Stimulated activated naive B cell treated with anti-CD40 and anti-IgM and Interleukin-4, amounts not matched to agents 10 μg/mL and 1 μg/mL and 100 μg/mL, for 72 hours (primary cell): ENCODE data around the gene ADAMTS7.
A peak's percentile ranks its signal among the peaks of the same experiment; 100 is the strongest.
"Not testable (repeated sequence)": the region's sequence is repeated elsewhere in the genome, so short reads cannot be mapped to it uniquely, and the experiment has no call there.

Source experiments
- ATAC-seq, 2 donors: fragments of 150-1000 bp; cut with Tn5 transposase; replicated peaks; 2 replicates each; pipeline ENCODE4 v1.10.0; 2021; ENCODE audit warnings: moderate library complexity in 1 of 2
- DNase-seq: peaks from one replicate; pipeline ENCODE4 v3.0.0; 2021
- H3K27ac Mint-ChIP-seq: one replicate; pipeline ENCODE4 v1.8.0; 2022; ENCODE audit warnings: mild to moderate bottlenecking, mixed read lengths
- H3K27me3 Mint-ChIP-seq, 2 donors: one replicate each; pipeline ENCODE4 v1.8.0; 2022; ENCODE audit warnings: mixed read lengths in 2 of 2
- H3K36me3 Mint-ChIP-seq, 2 donors: one replicate each; pipeline ENCODE4 v1.8.0; 2022; ENCODE audit warnings: mixed read lengths in 2 of 2, mild to moderate bottlenecking in 1 of 2
- H3K4me1 Mint-ChIP-seq, 2 donors: one replicate each; pipeline ENCODE4 v1.8.0; 2022; ENCODE audit warnings: mixed read lengths in 2 of 2, mild to moderate bottlenecking in 1 of 2
- H3K4me3 Mint-ChIP-seq, 2 donors: one replicate each; pipeline ENCODE4 v1.8.0; 2022; ENCODE audit warnings: mild to moderate bottlenecking in 2 of 2, mixed read lengths in 2 of 2, moderate library complexity in 1 of 2
- H3K9me3 Mint-ChIP-seq, 2 donors: one replicate each; pipeline ENCODE4 v1.8.0; 2022; ENCODE audit warnings: mixed read lengths in 2 of 2, mild to moderate bottlenecking in 1 of 2

Gene ADAMTS7

DNA sequence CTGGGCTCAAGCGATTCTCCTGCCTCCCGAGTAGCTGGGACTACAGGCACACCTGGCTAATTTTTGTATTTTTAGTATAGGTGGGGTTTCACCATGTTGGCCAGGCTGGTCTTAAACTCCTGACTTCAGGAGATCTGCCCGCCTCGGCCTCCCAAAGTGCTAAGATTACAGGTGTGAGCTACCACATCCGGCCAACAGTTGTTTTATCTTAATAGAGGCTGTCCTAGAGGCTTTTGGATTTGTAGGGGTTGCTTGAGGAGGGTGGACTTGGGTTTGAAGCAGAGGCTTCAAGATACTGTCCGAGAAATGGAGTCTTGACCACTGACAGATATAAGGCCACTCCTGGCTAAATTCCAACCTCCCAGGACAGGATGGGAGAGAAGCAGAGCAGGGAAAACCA lies 27.9 kb upstream of the ADAMTS7 start:
- DNase-seq, ATAC-seq, H3K36me3 Mint-ChIP-seq, H3K27ac Mint-ChIP-seq, H3K27me3 Mint-ChIP-seq, H3K4me3 Mint-ChIP-seq, H3K9me3 Mint-ChIP-seq: not testable (repeated sequence)
- peaks cover 14 to 22% of the 10 kb centered on the region in 2 donors for H3K4me1 Mint-ChIP-seq

DNA sequence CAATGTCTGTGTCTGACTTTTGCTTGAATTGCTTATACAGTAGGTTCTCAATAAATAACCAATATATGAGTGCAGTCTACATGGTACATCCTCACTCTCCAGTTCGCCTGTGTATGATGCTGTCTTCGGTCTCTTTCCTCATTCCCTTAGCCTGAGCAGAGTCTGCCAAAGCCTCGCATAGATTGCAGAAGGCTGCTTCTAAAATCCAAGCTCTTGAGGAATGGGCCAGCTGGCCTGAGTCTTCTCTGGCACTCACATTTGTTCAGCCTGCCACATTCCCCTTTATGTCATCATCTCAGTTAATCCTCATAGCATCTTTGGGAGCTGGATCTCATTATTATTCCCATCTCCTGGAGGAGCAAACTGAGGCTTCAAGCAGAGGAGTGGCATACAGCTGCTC lies 27.2 kb upstream of the ADAMTS7 start:
- no peak for ATAC-seq
- Mint-ChIP-seq H3K27me3 (peaks cover 4 to 8% of the 10 kb centered on the region in 2 donors), H3K4me3 (no peak overlapping the region), H3K4me1 (peaks cover 14 to 22% of the 10 kb centered on the region in 2 donors), H3K9me3 (no peaks in the 10 kb centered on the region), H3K36me3 (no peaks in the 10 kb centered on the region), H3K27ac (no peak overlapping the region)
- DNase-seq = no peak

DNA sequence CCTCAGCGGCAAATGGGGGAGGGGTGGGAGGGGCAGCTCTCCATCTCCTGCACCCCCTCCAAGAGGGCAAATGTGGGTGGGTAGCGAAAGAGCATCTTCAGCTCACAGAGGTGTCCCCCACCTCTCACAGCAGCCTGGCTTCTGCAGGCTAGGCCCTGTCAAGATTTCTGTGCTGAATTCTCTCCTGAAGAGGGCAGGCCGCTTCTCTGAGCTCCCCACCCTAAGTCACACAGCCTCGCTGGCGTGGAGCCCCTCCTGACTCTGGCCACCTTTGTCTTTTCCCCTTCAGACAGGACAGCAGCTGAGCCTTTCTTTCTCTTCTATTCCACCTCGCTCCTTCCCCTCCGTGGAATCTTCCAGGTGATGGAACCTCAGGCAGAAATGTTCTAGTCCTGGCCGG lies 26.3 kb upstream of the ADAMTS7 start:
- Mint-ChIP-seq H3K4me3 (no peak overlapping the region), H3K4me1 (peaks cover 14 to 22% of the 10 kb centered on the region in 2 donors), H3K27ac (no peak overlapping the region), H3K27me3 (peaks cover 8 to 12% of the 10 kb centered on the region in 2 donors), H3K36me3 (no peaks in the 10 kb centered on the region), H3K9me3 (no peaks in the 10 kb centered on the region)
- DNase-seq (no peak), ATAC-seq (no peak)

DNA sequence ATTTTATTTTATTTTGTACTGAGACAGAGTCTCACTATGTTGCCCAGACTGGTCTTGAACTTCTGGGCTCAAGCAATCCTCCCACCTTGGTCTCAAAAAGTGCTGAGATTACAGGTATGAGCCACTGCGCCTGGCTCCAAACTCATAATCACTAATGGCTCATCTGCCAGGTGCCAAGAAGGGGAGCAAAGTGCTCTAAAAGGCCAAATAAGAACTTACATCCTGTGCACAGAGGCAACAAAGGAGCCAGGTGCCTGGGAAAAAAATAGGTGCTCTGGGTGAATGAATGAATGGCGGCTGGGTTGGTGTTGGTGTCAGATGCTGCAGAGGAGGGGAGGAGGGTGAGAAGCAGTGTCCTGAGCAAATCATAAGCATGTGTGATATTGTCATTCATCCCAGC lies 25.9 kb upstream of the ADAMTS7 start:
- peaks cover 9 to 12% of the 10 kb centered on the region in 2 donors for H3K27me3 Mint-ChIP-seq
- no peak for DNase-seq
- peaks cover 14 to 18% of the 10 kb centered on the region in 2 donors for H3K4me1 Mint-ChIP-seq
- no peaks in the 10 kb centered on the region for H3K36me3 Mint-ChIP-seq
- no peak for ATAC-seq
- H3K9me3 Mint-ChIP-seq = no peaks in the 10 kb centered on the region
- H3K4me3 Mint-ChIP-seq = no peak overlapping the region
- H3K27ac Mint-ChIP-seq = no peak overlapping the region

DNA sequence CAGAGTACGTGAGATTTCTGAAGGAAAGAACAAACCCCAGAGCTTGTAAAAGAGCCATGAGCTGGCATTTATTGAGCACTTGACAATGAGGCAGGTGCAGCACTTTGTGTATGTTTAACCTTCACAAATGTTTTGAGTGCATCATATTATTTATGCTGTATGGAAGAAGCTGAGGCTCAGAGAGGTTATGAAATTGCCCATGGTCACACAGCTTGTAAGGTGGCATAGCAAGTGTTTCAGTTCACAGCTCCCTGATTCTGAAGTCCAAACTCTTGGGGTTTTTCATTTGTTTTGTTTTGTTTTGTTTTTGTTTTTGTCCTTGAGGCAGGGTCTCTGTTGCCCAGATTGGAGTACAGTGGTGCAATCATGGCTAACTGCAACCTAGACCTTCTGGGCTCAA lies 25.1 kb upstream of the ADAMTS7 start:
- no peak for ATAC-seq
- H3K4me1 Mint-ChIP-seq = peaks cover 12 to 18% of the 10 kb centered on the region in 2 donors

DNA sequence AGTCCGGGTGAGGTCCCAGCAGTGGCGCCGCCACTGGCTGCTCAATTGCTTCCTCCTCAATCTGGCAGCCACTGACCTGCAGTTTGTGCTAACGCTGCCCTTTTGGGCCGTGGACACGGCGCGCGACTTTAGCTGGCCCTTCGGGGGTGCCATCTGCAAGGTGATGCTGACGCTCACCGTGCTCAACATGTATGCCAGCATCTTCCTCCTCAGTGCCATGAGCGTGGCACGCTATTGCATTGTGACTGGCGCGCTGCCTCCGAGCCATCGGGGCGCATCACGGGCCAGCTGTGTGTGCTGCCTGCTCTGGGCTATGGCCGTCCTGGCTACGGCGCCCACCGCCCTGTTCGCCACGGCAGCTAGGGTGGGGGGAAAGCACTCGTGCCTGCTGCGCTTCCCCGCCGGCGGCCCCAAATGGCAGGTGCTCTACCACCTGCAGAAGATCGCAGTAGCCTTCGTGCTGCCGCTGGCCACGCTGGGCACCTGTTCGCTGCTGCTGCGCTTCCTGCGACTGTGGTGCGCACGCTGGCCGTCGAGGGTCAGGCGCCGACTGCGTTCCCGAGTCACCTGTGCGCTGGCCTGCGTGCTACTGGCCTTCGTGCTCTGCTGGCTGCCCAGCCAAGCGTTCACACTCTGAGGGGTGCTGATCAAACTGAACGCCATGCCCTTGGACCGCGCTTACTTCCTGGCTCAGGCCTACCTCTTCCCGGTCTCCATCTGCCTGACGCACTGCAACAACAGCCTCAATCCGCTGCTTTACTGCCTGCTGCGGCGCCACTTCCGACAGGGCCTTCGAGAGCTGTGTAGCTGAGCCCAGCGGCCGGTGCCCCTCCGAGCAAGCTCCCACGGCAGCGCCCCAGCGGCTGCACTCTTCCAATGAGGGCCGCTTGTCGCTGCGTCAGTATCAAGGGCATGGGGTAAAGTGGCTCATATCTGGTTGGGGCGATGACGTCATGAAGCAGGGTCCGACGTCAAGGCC lies 20.3 kb upstream of the ADAMTS7 start:
- Mint-ChIP-seq H3K4me1 (peaks cover 10 to 21% of the 10 kb centered on the region in 2 donors), H3K9me3 (no peaks in the 10 kb centered on the region), H3K27me3 (peaks cover 16 to 29% of the 10 kb centered on the region in 2 donors), H3K4me3 (peak overlapping the region; percentile 78 to 85), H3K27ac (peak overlapping the region; percentile 78), H3K36me3 (no peaks in the 10 kb centered on the region)
- DNase-seq (no peak), ATAC-seq (no peak)

More for the DNA sequence above, 25.1 kb upstream of the ADAMTS7 start:
- peaks cover 14 to 20% of the 10 kb centered on the region in 2 donors for H3K27me3 Mint-ChIP-seq
- H3K9me3 Mint-ChIP-seq = no peaks in the 10 kb centered on the region
- DNase-seq = no peak
- no peaks in the 10 kb centered on the region for H3K36me3 Mint-ChIP-seq
- H3K27ac Mint-ChIP-seq = no peak overlapping the region
- no peak overlapping the region for H3K4me3 Mint-ChIP-seq

DNA sequence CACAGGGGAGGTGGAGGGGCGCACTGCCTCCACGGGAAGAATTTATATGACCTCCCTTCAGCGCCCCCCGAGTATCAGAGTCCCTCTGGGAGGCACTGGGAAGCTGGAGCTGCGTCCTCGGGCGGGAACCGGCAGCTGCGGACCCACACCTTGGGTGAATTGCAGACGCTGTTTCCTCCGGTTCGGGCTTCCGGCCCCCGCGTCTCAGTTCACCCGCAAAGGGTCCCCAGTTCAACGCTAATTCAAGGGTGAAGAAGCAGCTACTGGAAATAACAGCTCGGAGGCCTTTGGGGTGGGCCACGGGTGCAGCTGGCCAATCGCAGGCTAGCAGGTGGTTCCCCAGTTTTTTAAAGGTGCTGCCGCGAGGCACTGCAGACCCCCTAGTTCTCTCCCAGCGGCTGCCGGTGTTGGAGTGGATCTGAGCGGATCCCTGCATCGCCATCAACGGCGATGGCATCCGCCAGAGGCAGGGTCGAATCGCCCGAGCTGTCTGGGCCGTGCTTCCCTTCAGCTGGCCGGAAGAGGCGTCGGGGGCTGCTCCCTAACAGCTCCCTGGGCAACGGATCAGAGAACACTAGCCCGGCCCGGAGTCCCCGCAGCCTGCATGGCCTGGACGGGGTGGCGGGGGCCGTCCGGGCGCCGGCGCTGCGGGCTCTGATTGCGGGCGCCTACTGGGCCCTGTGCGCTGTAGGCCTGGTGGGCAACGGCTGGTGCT lies 19.4 kb upstream of the ADAMTS7 start:
- Mint-ChIP-seq H3K27me3 (peaks cover 11 to 29% of the 10 kb centered on the region in 2 donors), H3K36me3 (no peaks in the 10 kb centered on the region), H3K4me3 (peak overlapping the region; percentile 78 to 85), H3K4me1 (peaks cover 12 to 21% of the 10 kb centered on the region in 2 donors), H3K9me3 (no peaks in the 10 kb centered on the region), H3K27ac (peak overlapping the region; percentile 76)
- ATAC-seq (peak; percentile 78 to 84), DNase-seq (no peak)

DNA sequence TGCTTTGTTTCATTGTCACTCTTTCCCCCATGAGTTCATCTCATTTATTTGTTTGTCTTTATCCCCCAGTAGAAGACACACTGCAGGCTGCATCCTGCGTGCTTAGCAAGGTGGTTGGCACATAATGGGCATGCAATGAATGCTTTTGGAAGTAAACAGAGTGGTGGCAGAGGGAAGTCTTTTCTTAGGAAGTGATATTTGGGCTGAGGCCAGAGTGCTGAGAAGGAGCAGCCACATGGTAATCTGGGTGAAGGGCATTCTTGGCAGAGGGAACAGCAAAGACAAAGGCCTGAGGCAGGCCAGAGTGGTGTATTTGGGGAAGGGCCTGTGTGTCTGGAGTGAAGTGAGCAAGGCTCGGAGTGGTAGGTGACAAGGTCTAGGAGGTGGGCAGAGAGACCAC lies 17.7 kb upstream of the ADAMTS7 start:
- H3K36me3 Mint-ChIP-seq = no peaks in the 10 kb centered on the region
- peaks cover 11 to 29% of the 10 kb centered on the region in 2 donors for H3K27me3 Mint-ChIP-seq
- H3K27ac Mint-ChIP-seq = no peak overlapping the region
- ATAC-seq = no peak
- no peaks in the 10 kb centered on the region for H3K9me3 Mint-ChIP-seq
- no peak for DNase-seq
- peaks cover 13 to 21% of the 10 kb centered on the region in 2 donors for H3K4me1 Mint-ChIP-seq
- H3K4me3 Mint-ChIP-seq = no peak overlapping the region

DNA sequence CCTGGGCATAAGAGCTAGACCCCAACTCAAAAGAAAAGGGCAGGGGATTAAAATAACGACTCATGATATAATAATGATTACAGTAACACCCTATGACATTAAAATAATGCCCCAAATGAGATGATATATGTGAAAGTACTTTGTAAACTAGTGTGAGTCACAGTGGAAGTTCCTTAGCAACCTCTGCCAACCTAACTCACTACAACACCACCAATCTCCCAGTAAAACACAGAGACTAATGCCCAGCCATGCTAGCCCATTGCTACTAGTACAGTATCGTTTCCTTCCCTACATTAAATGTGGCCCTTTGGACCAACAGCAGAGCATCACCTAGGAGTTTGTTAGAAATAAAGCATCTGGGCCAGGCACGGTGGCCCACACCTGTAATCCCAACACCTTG lies 11.2 kb upstream of the ADAMTS7 start:
- H3K4me1 Mint-ChIP-seq = peaks cover 0 to 3% of the 10 kb centered on the region in 2 donors
- no peak overlapping the region for H3K4me3 Mint-ChIP-seq
- H3K27ac Mint-ChIP-seq = no peak overlapping the region
- H3K9me3 Mint-ChIP-seq = no peaks in the 10 kb centered on the region
- ATAC-seq (no peak), DNase-seq (no peak)
- H3K27me3 Mint-ChIP-seq = peaks cover 0 to 8% of the 10 kb centered on the region in 2 donors
- H3K36me3 Mint-ChIP-seq = no peaks in the 10 kb centered on the region

DNA sequence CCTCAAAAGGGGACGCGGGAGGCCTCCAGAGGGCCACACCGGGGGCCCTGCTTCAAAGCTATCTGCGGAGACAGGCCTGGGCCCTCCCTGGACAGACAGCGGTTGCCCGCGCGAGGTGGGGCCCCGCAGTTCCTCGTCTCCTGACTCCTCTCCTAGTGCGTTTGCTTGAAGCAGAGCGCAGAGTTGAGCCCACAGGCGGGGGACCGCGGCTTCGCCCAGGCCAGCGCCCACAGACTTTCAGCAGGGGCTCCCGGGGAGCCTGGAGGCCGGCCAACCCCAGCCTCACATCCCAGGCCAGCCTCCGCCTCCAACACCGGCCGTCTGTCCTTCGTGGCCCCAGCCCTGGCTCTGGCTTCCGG lies 540 bp upstream of the ADAMTS7 start:
- peak; percentile 49 to 51 for ATAC-seq
- H3K36me3 Mint-ChIP-seq = peaks cover 2 to 4% of the 10 kb centered on the region in 2 donors
- peaks cover 18 to 27% of the 10 kb centered on the region in 2 donors for H3K4me1 Mint-ChIP-seq
- DNase-seq = no peak
- peak overlapping the region; percentile 63 for H3K27ac Mint-ChIP-seq
- peaks cover 0 to 2% of the 10 kb centered on the region in 2 donors for H3K9me3 Mint-ChIP-seq
- peaks cover 31 to 43% of the 10 kb centered on the region in 2 donors for H3K27me3 Mint-ChIP-seq
- peak overlapping the region; percentile 79 to 89 for H3K4me3 Mint-ChIP-seq

DNA sequence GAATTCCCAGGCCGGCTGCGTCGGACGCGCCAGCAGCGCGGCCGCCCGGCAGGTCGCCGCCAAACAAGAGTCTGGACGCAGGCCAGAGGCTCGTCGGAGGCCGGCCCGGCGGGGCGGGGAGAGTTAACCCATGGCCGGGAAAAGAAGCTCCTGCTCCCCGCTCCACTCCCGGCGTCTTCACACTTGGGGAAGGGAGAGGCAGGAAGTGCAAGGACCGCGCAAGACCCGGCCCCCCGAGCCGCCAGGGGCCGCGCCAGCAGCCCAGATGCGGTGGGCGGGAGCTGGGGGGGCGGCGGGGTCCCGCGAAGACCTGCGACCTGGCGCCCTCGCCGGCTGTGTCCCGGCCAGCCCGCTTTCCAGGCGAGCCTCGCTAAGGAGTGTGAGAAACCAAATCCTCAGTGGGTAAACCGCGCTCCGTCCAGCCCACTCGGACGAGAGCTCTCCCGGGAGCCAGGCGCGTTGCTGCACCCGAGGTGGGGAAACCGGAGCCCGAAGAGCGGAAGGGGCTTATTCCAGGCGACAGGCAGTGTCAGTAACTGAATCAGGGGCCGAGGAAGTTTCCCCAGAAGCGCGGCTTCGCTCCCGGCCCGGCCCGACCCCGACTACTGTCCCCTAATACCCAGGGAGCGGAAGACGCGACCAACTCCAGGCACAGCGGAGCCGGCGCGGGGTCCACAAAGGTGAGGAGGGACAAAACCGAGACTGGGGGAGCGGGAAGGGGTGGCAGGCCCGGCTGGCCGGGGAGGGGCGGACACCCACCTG lies 721 bp downstream of the ADAMTS7 start:
- H3K27ac Mint-ChIP-seq = peak overlapping the region; percentile 21
- DNase-seq = no peak
- peak; percentile 24 to 30 for ATAC-seq
- peak overlapping the region; percentile 89 to 91 for H3K4me3 Mint-ChIP-seq
- peaks cover 18 to 27% of the 10 kb centered on the region in 2 donors for H3K4me1 Mint-ChIP-seq
- H3K9me3 Mint-ChIP-seq = peaks cover 0 to 2% of the 10 kb centered on the region in 2 donors
- peaks cover 2 to 4% of the 10 kb centered on the region in 2 donors for H3K36me3 Mint-ChIP-seq
- peaks cover 31 to 43% of the 10 kb centered on the region in 2 donors for H3K27me3 Mint-ChIP-seq

DNA sequence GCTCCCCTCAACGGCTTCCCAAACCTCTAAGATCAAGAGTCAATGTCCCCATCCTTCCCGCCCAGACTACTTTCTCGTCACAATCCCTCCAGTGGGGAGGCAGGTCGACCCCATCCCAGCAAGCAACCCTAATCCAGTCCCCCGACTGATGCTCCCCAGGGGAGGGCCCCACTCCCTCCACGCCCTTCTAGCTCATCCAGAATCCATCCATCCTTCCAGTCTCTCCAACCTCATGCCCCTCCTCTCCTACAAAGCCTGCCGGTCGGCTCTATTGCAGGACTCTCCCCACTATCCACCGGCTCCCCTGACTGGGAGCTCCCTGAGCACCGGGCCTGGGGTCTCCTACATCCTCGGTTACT lies 1.3 kb downstream of the ADAMTS7 start:
- DNase-seq = no peak
- H3K27me3 Mint-ChIP-seq = peaks cover 30 to 42% of the 10 kb centered on the region in 2 donors
- H3K27ac Mint-ChIP-seq = peak overlapping the region; percentile 21
- H3K4me3 Mint-ChIP-seq = peak overlapping the region; percentile 89 to 91
- H3K36me3 Mint-ChIP-seq = peaks cover 2 to 4% of the 10 kb centered on the region in 2 donors
- H3K9me3 Mint-ChIP-seq = peaks cover 0 to 2% of the 10 kb centered on the region in 2 donors
- ATAC-seq = no peak
- H3K4me1 Mint-ChIP-seq = peaks cover 18 to 27% of the 10 kb centered on the region in 2 donors

DNA sequence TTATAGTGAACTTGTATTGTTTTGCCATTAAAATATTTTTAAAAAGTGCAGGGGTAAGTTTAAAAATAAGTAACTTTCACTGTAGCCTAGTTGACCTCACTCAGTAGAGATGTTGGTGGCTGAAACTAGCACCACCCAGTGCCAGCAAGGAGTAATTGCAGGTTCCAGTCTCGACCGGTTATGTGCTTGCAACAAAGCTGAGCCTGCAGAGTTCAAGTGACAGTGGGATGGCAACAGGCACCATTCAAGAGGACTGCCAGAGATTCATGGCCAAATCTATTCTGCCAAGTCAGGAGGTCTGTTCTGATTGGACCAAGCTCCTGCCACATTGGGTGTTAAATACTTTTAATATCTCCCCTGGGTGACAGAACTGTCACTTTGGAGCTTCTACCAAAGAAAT lies 2.7 kb downstream of the ADAMTS7 start:
- Mint-ChIP-seq H3K4me1 (peaks cover 17 to 27% of the 10 kb centered on the region in 2 donors), H3K27me3 (peaks cover 20 to 31% of the 10 kb centered on the region in 2 donors), H3K4me3 (no peak overlapping the region), H3K36me3 (peaks cover 2 to 4% of the 10 kb centered on the region in 2 donors), H3K27ac (no peak overlapping the region), H3K9me3 (peaks cover 0 to 2% of the 10 kb centered on the region in 2 donors)
- ATAC-seq = peak; percentile 41 to 57
- no peak for DNase-seq

DNA sequence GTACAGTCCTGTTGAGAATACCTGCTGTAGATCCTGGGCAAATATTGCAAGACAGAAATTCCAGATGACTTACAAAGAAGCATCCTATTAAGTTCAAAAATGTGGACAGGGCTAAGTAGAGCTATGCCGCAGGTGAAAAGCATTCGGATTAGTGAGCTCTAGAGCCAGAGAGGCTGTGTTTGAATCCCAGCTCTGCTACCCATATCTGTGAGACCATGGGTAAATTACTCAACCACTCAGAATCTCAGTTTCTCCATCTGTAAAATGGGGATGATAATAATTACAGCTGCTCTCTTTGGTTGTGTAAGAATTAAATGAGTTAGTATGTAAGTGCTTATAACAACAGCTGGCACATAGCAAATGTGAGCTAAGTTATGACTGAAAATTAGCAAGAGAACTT lies 3.9 kb downstream of the ADAMTS7 start:
- no peak overlapping the region for H3K27ac Mint-ChIP-seq
- H3K4me3 Mint-ChIP-seq = no peak overlapping the region

More for the DNA sequence above, 3.9 kb downstream of the ADAMTS7 start:
- DNase-seq = no peak
- Mint-ChIP-seq H3K27me3 (peaks cover 12 to 19% of the 10 kb centered on the region in 2 donors), H3K9me3 (peaks cover 0 to 2% of the 10 kb centered on the region in 2 donors), H3K4me1 (peaks cover 10 to 22% of the 10 kb centered on the region in 2 donors), H3K36me3 (peaks cover 2 to 4% of the 10 kb centered on the region in 2 donors)
- ATAC-seq = no peak
